ENCODE results near the gene LINGO1. TPM values are rescaled to one million over a fixed set of nuclear protein-coding genes. Genes with fewer than 3 reads are reported as not detected.
A peak's percentile ranks its signal among the peaks of the same experiment; 100 is the strongest.

The LINGO1 gene
- total and polyA plus RNA-seq, 2 of the 8 experiments (the other 6 are each of a cell fraction or from before 2014, with no cell fraction given) = 57.1 to 114 TPM

- TF ChIP-seq RNF2 (IDR thresholded peaks at IDR 0.05; ENCODE audit: borderline replicate concordance, low read depth, low read length, missing control alignments, poor library complexity, severe bottlenecking) (no peak), SP2 (IDR thresholded peaks at IDR 0.05; ENCODE audit: low read length) (no peak), SUZ12 (IDR thresholded peaks at IDR 0.05; ENCODE audit: low read length) (no peak), TEAD4 (IDR thresholded peaks at IDR 0.05; ENCODE audit: low read depth, low read length) (peak; percentile 65; the same call in 1 of the 2 replicates), CTBP2 (IDR thresholded peaks at IDR 0.05; ENCODE audit: borderline replicate concordance, insufficient read depth, insufficient read length, low read length) (peak; percentile 76), RBBP5 (IDR thresholded peaks at IDR 0.05; ENCODE audit: borderline replicate concordance, low read depth, low read length) (no peak; the same call in 1 of the 2 replicates)
Measured at GRCh38 chr15:77633913-77634265, 1.2 kb upstream of the LINGO1 start (continued).

Data from H1 (cell line).